ENCODE results near the gene DDIT3.
A peak's percentile ranks its signal among the peaks of the same experiment; 100 is the strongest.

The DDIT3 gene

GRCh38 chr12:57552835-57553313 lies 32.6 kb upstream of the DDIT3 start:
- FAIRE-seq (no peak), DNase-seq (ENCODE audit: insufficient read length) (no peak)
- TF ChIP-seq POLR2A (IDR thresholded peaks at IDR 0.05; ENCODE audit: low read depth, low read length) = no peak
- TF ChIP-seq TAF1 (IDR thresholded peaks at IDR 0.05; ENCODE audit: borderline replicate concordance, low read depth, low read length) = no peak
- TF ChIP-seq POLR2AphosphoS5 (IDR thresholded peaks at IDR 0.05; ENCODE audit: low read depth, low read length) = no peak

DNA sequence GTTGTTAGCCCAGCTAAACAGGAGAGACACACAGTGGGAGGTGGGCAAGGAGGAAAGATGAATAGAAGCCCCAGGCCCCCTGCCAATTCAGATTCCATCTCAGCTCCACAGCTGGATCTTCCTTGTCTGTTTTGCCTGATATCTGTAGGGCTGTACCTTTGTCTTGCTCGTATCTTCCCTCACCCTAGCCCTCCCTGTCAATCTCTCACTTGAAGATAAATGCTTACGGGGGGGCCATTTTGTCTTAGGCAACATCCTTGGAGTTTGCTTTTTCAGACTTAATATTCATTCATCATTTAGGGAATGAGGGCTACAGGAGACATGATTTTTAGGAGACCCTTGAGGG lies 32.0 kb upstream of the DDIT3 start:
- DNase-seq (ENCODE audit: insufficient read length) = no peak
- TF ChIP-seq POLR2AphosphoS5 (IDR thresholded peaks at IDR 0.05; ENCODE audit: low read depth, low read length) (no peak), TAF1 (IDR thresholded peaks at IDR 0.05; ENCODE audit: borderline replicate concordance, low read depth, low read length) (no peak), POLR2A (IDR thresholded peaks at IDR 0.05; ENCODE audit: low read depth, low read length) (no peak)
- no peak for FAIRE-seq

DNA sequence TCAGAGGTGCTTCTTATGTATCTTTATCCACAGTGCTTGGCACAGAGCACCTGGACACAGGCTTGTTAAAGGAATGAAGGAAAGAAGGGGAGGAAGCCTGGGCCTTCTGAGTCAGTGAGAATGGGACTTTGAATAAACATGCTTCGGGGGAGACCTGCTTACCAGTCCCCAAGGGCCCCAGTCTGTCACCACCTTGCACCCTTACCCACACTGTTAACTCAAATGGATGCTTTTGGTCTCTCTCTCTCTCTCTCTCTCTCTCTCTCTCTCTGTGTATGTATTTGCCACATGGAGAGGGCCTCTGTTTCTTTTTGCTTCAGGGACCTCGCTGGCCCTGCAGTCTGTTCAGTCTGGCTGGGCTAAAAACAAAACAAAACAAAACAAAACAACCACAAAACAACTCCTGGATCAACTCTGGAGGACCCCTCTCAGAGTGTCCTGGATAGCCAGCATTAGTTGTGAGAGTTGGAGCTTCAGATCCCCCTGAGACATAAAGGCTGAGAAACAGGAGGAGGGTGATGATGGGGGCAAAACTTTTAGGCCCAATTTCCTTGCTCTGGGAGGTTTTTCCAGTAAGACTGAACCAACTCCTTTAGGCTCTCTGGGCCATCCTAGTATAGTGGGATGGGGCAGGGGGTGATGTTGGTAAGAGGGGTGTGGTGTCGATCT lies 31.5 kb upstream of the DDIT3 start:
- DNase-seq (ENCODE audit: insufficient read length) = no peak
- FAIRE-seq = no peak
- no peak for TF ChIP-seq POLR2A (IDR thresholded peaks at IDR 0.05; ENCODE audit: low read depth, low read length)
- TF ChIP-seq TAF1 (IDR thresholded peaks at IDR 0.05; ENCODE audit: borderline replicate concordance, low read depth, low read length) = no peak
- TF ChIP-seq POLR2AphosphoS5 (IDR thresholded peaks at IDR 0.05; ENCODE audit: low read depth, low read length) = no peak

DNA sequence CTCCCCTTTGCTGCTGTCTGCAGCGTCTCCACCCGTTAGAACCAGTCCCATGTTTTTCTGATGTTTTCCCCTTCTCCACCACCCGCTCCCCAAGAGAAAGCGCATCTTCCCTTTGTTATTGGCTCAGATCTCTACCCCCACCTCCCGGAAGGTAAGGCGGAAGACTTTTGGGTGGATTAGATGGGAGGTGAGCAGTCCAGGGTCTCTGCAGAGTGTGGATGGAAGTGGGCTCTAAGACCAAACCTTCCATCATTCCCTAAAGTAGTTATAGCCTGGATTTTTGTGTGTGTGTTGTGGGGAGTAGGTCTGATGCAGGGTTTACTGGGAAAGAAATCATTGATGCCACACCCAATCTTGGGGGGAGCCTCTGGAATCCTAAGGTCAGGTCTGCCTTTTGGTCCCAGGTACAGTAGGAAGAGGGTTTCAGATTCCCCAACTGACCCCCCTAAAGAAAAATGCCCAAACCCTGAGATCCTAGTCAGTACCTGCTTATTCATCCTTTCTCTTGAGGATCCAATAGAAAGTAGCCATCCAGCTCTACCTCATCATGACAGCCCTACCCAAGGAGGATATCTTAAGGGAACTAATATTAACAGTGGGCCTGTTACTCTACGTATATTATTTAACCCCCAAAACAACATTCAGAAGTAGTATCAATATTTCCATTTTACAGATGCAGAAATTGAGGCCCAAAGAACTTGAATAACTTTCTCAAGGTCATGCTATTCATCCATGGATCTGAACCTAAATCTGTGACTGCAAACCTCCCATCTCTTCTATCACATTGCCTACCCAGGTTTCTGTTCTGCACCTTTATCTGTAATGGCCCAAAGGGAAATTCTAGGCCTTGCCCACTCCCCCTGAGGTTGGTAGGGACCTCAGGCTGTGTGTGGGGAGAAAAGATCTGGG lies 30.6 kb upstream of the DDIT3 start:
- DNase-seq (ENCODE audit: insufficient read length) (no peak), FAIRE-seq (no peak)

DNA sequence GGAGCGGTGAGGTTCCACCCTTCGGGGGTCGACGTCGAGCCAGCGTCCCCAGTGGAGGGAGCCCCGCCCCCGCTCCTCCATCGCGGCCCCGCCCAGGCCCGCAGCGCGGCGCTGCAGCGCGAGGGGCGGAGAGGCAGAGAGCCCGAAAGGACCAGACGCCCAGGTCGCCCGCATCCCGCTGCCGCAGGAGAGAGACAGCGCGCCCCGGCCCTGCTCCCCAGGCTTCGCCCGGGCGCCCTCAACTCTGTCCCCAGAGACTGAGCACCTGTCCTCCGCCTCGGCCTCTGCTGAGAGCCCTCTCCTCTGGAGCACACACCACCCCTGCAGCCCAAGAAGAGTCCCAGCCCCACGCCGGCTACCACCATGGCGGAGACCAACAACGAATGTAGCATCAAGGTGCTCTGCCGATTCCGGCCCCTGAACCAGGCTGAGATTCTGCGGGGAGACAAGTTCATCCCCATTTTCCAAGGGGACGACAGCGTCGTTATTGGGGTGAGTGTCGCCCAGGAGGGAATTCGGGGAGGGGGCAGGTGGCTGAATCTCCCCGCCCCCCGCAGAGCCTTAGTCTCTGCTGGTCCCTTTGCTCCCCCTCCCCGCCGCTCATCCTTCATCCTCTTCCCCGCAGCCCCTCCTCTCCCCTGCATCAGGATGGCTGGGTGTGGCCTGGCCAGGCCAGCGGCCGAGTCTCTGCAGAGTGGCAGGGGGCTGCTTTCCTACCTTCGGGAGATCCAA lies 29.8 kb upstream of the DDIT3 start, which contains the start of gene KIF5A:
Gene KIF5A (plus strand): TSS at position 136 of the 732 bp plus-strand sequence. CDS start 228 bp downstream, at position 364.
- peak; percentile 72 for DNase-seq (ENCODE audit: insufficient read length)
- TF ChIP-seq TAF1 (IDR thresholded peaks at IDR 0.05; ENCODE audit: borderline replicate concordance, low read depth, low read length) (no peak), POLR2A (IDR thresholded peaks at IDR 0.05; ENCODE audit: low read depth, low read length) (no peak), POLR2AphosphoS5 (IDR thresholded peaks at IDR 0.05; ENCODE audit: low read depth, low read length) (no peak)
- FAIRE-seq = peak; percentile 66

More for the DNA sequence above, 30.6 kb upstream of the DDIT3 start:
- TF ChIP-seq POLR2AphosphoS5 (IDR thresholded peaks at IDR 0.05; ENCODE audit: low read depth, low read length) = no peak
- TF ChIP-seq TAF1 (IDR thresholded peaks at IDR 0.05; ENCODE audit: borderline replicate concordance, low read depth, low read length) = no peak
- TF ChIP-seq POLR2A (IDR thresholded peaks at IDR 0.05; ENCODE audit: low read depth, low read length) = no peak

- no peak for FAIRE-seq
- DNase-seq (ENCODE audit: insufficient read length) = no peak
- TF ChIP-seq TAF1 (IDR thresholded peaks at IDR 0.05; ENCODE audit: borderline replicate concordance, low read depth, low read length) (no peak), POLR2A (IDR thresholded peaks at IDR 0.05; ENCODE audit: low read depth, low read length) (no peak), POLR2AphosphoS5 (IDR thresholded peaks at IDR 0.05; ENCODE audit: low read depth, low read length) (no peak)
These were observed 29.0 kb upstream of the DDIT3 start for GRCh38 chr12:57549203-57549908.

- no peak for TF ChIP-seq TAF1 (IDR thresholded peaks at IDR 0.05; ENCODE audit: borderline replicate concordance, low read depth, low read length)
- TF ChIP-seq POLR2A (IDR thresholded peaks at IDR 0.05; ENCODE audit: low read depth, low read length) = no peak
- TF ChIP-seq POLR2AphosphoS5 (IDR thresholded peaks at IDR 0.05; ENCODE audit: low read depth, low read length) = no peak
- DNase-seq (ENCODE audit: insufficient read length) (no peak), FAIRE-seq (no peak)
These were observed 28.2 kb upstream of the DDIT3 start for GRCh38 chr12:57548488-57548887.

DNA sequence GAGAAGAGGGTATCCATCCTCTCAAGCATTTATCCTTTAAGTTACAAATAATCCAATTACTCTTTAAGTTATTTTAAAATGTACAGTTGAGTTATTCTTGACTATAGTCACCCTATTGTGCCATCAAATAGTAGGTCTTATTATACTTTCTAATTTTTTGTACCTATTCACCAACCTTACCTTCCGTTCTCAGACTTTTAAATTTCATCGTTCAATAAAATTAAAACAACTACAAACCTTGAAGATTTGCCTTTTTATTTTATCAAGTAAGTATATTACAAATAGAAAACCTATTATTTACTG lies 27.6 kb upstream of the DDIT3 start:
- DNase-seq (ENCODE audit: insufficient read length) = no peak
- FAIRE-seq = no peak
- TF ChIP-seq TAF1 (IDR thresholded peaks at IDR 0.05; ENCODE audit: borderline replicate concordance, low read depth, low read length) (no peak), POLR2A (IDR thresholded peaks at IDR 0.05; ENCODE audit: low read depth, low read length) (no peak), POLR2AphosphoS5 (IDR thresholded peaks at IDR 0.05; ENCODE audit: low read depth, low read length) (no peak)

DNA sequence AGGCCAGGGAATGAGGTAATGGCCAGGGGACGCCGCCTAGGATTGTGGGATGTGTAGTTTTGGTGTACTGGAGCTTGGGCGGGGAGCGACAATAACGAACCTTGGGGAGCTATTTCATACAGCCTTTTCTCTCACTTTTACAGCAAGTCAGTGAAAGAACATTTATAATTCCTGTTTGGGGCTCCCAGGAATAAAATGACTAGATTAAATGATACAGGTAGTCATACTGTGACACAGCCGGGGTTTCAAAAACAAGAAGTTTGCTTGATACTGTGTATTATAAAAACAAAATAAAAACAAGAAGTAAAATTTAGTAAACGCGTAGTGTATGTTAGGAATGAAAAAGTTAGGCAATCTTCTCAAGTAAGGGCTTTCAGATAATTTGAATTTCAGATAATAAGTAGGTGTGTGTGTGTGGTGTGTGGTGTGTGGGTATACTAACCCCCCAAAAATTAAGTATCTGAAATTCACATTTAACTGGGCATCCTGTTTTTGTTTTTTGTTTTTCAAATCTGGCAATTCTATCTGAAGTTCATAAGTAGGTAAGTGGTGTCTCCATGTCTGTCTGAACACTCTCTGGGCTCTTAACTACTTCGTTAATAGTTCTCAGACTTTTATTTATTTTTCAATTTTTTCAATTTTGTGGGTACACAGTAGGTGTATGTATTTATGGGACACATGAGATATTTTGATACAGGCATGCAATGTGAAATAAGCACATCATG lies 27.1 kb upstream of the DDIT3 start:
- DNase-seq (ENCODE audit: insufficient read length) (no peak), FAIRE-seq (no peak)
- TF ChIP-seq POLR2AphosphoS5 (IDR thresholded peaks at IDR 0.05; ENCODE audit: low read depth, low read length) (no peak), TAF1 (IDR thresholded peaks at IDR 0.05; ENCODE audit: borderline replicate concordance, low read depth, low read length) (no peak), POLR2A (IDR thresholded peaks at IDR 0.05; ENCODE audit: low read depth, low read length) (no peak)

All from GM12892 (cell line).